IMR-90 (cell line): Measurements from ENCODE around the gene COX6A2.

Source experiments
- CTCF ChIP-seq: conservative IDR thresholded peaks from 2 replicates; pipeline ENCODE4 v1.5.1; 2012; ENCODE audit warnings: mild to moderate bottlenecking, low read depth, low read length, improper control_type of control experiment
- ELK1 ChIP-seq: fragments of 150-350 bp; IDR thresholded peaks from 2 replicates; pipeline ENCODE4 v1.6.1; 2016; ENCODE audit warnings: low read depth, mild to moderate bottlenecking, low read length, moderate library complexity, borderline replicate concordance
- POLR2A ChIP-seq: IDR thresholded peaks from 2 replicates; pipeline ENCODE4 v1.6.1; 2012; ENCODE audit warnings: mild to moderate bottlenecking, low read depth, low read length
- RAD21 ChIP-seq: IDR thresholded peaks from 2 replicates; pipeline ENCODE4 v1.6.1; 2012; ENCODE audit warnings: low read length, improper control_type of control experiment
- RFX5 ChIP-seq: IDR thresholded peaks from 2 replicates; pipeline ENCODE4 v1.8.0; 2012; ENCODE audit warnings: low read depth, mild to moderate bottlenecking, low read length, moderate library complexity
- SMC3 ChIP-seq: fragments of 150-350 bp; IDR thresholded peaks from 2 replicates; pipeline ENCODE4 v1.6.1; 2016; ENCODE audit warnings: low read depth, mild to moderate bottlenecking, antibody characterized with exemption, low read length, moderate library complexity

GRCh38 chr16:31410082-31410481 is 18.1 kb downstream of the COX6A2 start:
- no peak for TF ChIP-seq RAD21
- no peak for TF ChIP-seq RFX5
- TF ChIP-seq CTCF, result no peak
- no peak for TF ChIP-seq ELK1
- TF ChIP-seq POLR2A, result no peak
- TF ChIP-seq SMC3, result no peak
